Thymus (tissue), 11 donors: ENCODE results near the gene PDCD4. TPM values are rescaled to one million over a fixed set of nuclear protein-coding genes. Genes with fewer than 3 reads are reported as not detected.
A peak's percentile ranks its signal among the peaks of the same experiment; 100 is the strongest.

ENCODE experiments used
- DNase-seq, 9 donors: peaks; one replicate each; pipeline ENCODE4 v3.0.0-alpha.2; 2013; ENCODE audit warnings: low spot score in 9 of 9, low read depth in 6 of 9, missing footprints in 1 of 9
- H3K27ac ChIP-seq, 2 donors: one replicate each; pipeline ENCODE4 v1.5.1; 2013; ENCODE audit warnings: control low read depth in 1 of 2, low read depth in 1 of 2, low read length in 1 of 2, mild to moderate bottlenecking in 1 of 2, moderate library complexity in 1 of 2
- H3K27me3 ChIP-seq, 2 donors: one replicate each; pipeline ENCODE4 v1.5.1; 2013; ENCODE audit warnings: low read length in 1 of 2; ENCODE audit not compliant: control insufficient read depth in 2 of 2, insufficient read depth in 1 of 2
- H3K36me3 ChIP-seq, 2 donors: one replicate each; pipeline ENCODE4 v1.5.1; 2013; ENCODE audit warnings: low read length in 1 of 2, mild to moderate bottlenecking in 1 of 2, moderate library complexity in 1 of 2; ENCODE audit not compliant: control insufficient read depth in 2 of 2, insufficient read depth in 2 of 2
- H3K4me1 ChIP-seq, 2 donors: one replicate each; pipeline ENCODE4 v1.5.1; 2013; ENCODE audit warnings: low read length in 2 of 2; ENCODE audit not compliant: control insufficient read depth in 2 of 2, insufficient read depth in 2 of 2
- H3K4me3 ChIP-seq, 2 donors: one replicate each; pipeline ENCODE4 v1.5.1; 2013; ENCODE audit warnings: low read length in 2 of 2, control low read depth in 1 of 2, mild to moderate bottlenecking in 1 of 2
- H3K9me3 ChIP-seq, 2 donors: one replicate each; pipeline ENCODE4 v1.5.1; 2013; ENCODE audit warnings: low read length in 1 of 2, mild to moderate bottlenecking in 1 of 2; ENCODE audit not compliant: control insufficient read depth in 2 of 2, insufficient read depth in 1 of 2
- WGBS: extraction: QIAGEN DNeasy Blood & Tissue Kit; methylation state at CpG from one replicate; pipeline ENCODE4 v1.1.7; 2013; 5-methylcytosine and 5-hydroxymethylcytosine counted together
- polyA plus RNA-seq: library from polyadenylated mRNA; stranded (reverse); fragments of 200-250 nt; gene quantifications from one replicate; pipeline ENCODE4 v1.2.3, GENCODE V29; 2013
- total RNA-seq: library from RNA; stranded (reverse); fragments of 120-200 nt; gene quantifications from one replicate; pipeline ENCODE4 v1.2.4, GENCODE V29; 2013
- donor health status: healthy.

PDCD4 gene
- total and polyA plus RNA-seq, 2 donors: 113 to 260 TPM

DNA sequence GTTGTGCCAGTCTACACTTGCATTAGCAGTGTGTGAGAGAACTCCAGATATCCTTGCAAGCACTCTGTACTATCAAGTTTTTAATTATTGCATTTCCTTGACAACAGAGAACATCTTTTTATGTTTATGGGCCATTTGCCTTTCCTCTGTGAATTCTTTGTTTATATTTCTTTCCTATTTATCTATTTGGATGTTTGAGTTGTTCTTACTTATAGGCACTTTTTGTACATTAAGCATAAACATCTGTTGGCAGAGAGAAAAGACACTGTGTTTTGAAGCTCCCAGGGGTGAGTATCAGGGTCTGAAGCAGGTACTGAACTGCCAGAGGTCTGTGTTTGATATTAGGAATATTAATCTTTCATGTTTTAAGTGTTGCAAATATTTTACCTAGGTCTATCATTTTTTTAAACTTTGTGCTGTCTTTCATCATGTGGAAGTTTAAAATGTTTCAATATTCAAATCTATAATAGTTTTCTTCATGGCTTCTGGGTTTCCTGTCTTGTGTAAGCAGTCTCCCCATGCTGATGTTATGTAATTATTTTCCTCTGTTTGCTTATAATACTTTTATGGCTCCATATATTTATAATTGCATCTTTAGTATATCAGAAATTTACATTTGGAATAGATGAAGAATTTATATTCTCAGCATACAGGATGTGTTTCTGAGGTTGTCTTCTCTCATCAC lies 17.7 kb upstream of the PDCD4 start:
- no peak for DNase-seq
- Histone ChIP-seq H3K4me3 (no peak overlapping the region), H3K9me3 (no peaks in the 10 kb centered on the region), H3K27me3 (no peaks in the 10 kb centered on the region), H3K4me1 (peaks cover 30 to 61% of the 10 kb centered on the region in 2 donors), H3K36me3 (no peaks in the 10 kb centered on the region), H3K27ac (no peak overlapping the region)

- Histone ChIP-seq H3K27ac (peak overlapping the region; percentile 86 to 95), H3K9me3 (no peaks in the 10 kb centered on the region), H3K36me3 (no peaks in the 10 kb centered on the region), H3K4me1 (peaks cover 45 to 68% of the 10 kb centered on the region in 2 donors), H3K4me3 (peak overlapping the region; percentile 1 to 11), H3K27me3 (no peaks in the 10 kb centered on the region)
- WGBS: 34% methylated on average over 12 of the region's 12 CpGs
- DNase-seq: peak in 8 of 9 donors; percentile 66 to 94 (median 83)
Measured at GRCh38 chr10:110857265-110858171, 14.2 kb upstream of the PDCD4 start.

- DNase-seq: peak in 2 of 9 donors; percentile 30 to 69
- Histone ChIP-seq H3K27me3 (no peaks in the 10 kb centered on the region), H3K4me1 (peaks cover 52 to 70% of the 10 kb centered on the region in 2 donors), H3K27ac (peak overlapping the region; percentile 86 to 95), H3K36me3 (no peaks in the 10 kb centered on the region), H3K9me3 (no peaks in the 10 kb centered on the region), H3K4me3 (peak overlapping the region in 1 of 2 donors; percentile 11)
- WGBS: 65% methylated on average over 1 of the region's 1 CpG
Measured at GRCh38 chr10:110858297-110858934, 13.3 kb upstream of the PDCD4 start.

GRCh38 chr10:110859206-110859972 lies 12.3 kb upstream of the PDCD4 start:
- DNase-seq: no peak
- Histone ChIP-seq H3K4me3 (no peak overlapping the region), H3K4me1 (peaks cover 59 to 79% of the 10 kb centered on the region in 2 donors), H3K27me3 (no peaks in the 10 kb centered on the region), H3K27ac (peak overlapping the region; percentile 95 to 97), H3K9me3 (no peaks in the 10 kb centered on the region), H3K36me3 (no peaks in the 10 kb centered on the region)
- WGBS: 94% methylated on average over 6 of the region's 6 CpGs

DNA sequence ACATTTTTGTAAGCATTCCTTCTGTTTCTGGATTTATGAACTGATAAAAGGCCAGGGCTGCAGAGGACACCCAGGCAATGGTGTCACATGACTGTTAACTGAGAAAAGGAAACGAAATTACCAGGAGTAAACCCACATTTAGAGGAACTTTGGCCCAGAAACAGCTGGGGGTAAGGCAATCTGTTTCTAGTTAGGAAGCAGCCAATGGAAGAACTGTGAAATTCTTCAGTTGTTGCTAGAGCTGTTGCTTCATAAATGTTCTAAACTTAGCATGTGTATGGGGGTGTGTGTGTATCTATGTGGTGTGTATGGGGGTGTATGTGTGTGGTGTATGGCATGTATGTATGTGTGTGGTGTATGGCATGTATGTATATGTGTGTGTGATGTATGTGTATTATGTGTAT lies 11.8 kb upstream of the PDCD4 start:
- Histone ChIP-seq H3K27me3 (no peaks in the 10 kb centered on the region), H3K9me3 (no peaks in the 10 kb centered on the region), H3K36me3 (no peaks in the 10 kb centered on the region), H3K4me1 (peaks cover 64 to 81% of the 10 kb centered on the region in 2 donors), H3K4me3 (no peak overlapping the region), H3K27ac (peak overlapping the region; percentile 95 to 97)
- WGBS: 4% methylated on average over 1 of the region's 1 CpG
- DNase-seq: peak in 1 of 9 donors; percentile 64

DNA sequence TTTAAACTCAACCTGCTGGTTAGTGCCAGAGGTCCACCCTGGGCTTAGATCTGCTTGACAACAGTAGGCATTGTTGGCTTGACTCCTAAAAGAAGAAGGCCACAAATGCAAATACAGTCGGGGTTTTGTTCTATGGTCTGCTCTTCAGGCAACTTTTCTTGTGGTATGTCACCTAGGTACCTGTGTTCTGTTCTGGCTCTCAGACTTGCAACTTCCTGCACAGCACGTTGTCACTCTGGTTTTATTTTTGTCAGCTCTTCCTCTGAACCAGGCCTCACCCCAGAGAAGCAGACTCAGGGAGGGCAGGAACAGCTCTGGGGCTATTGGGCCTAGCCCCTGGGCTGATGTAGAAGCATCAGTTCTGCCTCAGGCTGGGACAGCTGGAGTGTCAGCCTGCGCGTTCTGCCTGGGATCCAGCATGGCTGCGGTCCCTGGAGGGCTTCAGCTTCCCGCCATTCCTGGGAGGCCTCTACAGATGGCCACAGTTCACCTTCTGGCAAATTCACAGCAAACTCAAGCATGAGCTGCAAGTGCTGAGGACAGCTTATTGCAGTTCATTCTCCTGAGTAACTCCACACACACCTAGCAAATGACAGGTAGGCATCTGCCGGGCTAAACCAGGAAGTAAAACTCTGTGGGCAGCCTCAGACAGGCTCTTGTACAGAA lies 11.0 kb upstream of the PDCD4 start:
- Histone ChIP-seq H3K36me3 (no peaks in the 10 kb centered on the region), H3K9me3 (no peaks in the 10 kb centered on the region), H3K4me1 (peaks cover 72 to 84% of the 10 kb centered on the region in 2 donors), H3K27ac (peak overlapping the region; percentile 95 to 97), H3K27me3 (no peaks in the 10 kb centered on the region), H3K4me3 (peak overlapping the region in 1 of 2 donors; percentile 6)
- 57% methylated on average over 7 of the region's 7 CpGs for WGBS
- peak in 8 of 9 donors; percentile 56 to 91 (median 72) for DNase-seq

DNA sequence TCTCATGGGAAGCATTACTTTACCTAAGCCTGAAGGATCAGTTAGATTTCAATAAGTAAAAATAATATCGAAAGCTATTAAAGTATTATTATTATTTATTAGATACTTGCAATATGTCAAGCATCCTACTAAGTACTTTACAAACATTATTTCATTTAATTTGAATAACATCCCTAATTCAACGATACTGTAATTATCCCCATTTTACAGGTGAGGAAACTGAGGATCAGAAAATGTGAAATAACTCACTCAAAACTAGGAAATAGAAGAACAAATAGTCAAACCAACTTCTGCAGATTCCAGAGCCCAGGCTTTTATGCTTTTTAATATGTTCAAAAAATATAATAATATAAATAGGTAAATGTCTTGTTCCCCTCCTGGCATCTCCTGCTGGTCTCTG lies 10.3 kb upstream of the PDCD4 start:
- Histone ChIP-seq H3K27ac (peak overlapping the region; percentile 95 to 97), H3K27me3 (no peaks in the 10 kb centered on the region), H3K4me3 (no peak overlapping the region), H3K9me3 (no peaks in the 10 kb centered on the region), H3K36me3 (no peaks in the 10 kb centered on the region), H3K4me1 (peaks cover 76 to 92% of the 10 kb centered on the region in 2 donors)
- no peak for DNase-seq
- 99% methylated on average over 2 of the region's 2 CpGs for WGBS

- Histone ChIP-seq H3K9me3 (no peaks in the 10 kb centered on the region), H3K36me3 (no peaks in the 10 kb centered on the region), H3K4me3 (no peak overlapping the region), H3K27ac (peak overlapping the region; percentile 59 to 83), H3K4me1 (peaks cover 77 to 97% of the 10 kb centered on the region in 2 donors), H3K27me3 (no peaks in the 10 kb centered on the region)
- DNase-seq: no peak
- 87% methylated on average over 6 of the region's 6 CpGs for WGBS
Measured at GRCh38 chr10:110861930-110862649, 9.6 kb upstream of the PDCD4 start.
